ENCODE results near the gene FARP1.

Gene FARP1, protein sequence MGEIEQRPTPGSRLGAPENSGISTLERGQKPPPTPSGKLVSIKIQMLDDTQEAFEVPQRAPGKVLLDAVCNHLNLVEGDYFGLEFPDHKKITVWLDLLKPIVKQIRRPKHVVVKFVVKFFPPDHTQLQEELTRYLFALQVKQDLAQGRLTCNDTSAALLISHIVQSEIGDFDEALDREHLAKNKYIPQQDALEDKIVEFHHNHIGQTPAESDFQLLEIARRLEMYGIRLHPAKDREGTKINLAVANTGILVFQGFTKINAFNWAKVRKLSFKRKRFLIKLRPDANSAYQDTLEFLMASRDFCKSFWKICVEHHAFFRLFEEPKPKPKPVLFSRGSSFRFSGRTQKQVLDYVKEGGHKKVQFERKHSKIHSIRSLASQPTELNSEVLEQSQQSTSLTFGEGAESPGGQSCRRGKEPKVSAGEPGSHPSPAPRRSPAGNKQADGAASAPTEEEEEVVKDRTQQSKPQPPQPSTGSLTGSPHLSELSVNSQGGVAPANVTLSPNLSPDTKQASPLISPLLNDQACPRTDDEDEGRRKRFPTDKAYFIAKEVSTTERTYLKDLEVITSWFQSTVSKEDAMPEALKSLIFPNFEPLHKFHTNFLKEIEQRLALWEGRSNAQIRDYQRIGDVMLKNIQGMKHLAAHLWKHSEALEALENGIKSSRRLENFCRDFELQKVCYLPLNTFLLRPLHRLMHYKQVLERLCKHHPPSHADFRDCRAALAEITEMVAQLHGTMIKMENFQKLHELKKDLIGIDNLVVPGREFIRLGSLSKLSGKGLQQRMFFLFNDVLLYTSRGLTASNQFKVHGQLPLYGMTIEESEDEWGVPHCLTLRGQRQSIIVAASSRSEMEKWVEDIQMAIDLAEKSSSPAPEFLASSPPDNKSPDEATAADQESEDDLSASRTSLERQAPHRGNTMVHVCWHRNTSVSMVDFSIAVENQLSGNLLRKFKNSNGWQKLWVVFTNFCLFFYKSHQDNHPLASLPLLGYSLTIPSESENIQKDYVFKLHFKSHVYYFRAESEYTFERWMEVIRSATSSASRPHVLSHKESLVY

DNA sequence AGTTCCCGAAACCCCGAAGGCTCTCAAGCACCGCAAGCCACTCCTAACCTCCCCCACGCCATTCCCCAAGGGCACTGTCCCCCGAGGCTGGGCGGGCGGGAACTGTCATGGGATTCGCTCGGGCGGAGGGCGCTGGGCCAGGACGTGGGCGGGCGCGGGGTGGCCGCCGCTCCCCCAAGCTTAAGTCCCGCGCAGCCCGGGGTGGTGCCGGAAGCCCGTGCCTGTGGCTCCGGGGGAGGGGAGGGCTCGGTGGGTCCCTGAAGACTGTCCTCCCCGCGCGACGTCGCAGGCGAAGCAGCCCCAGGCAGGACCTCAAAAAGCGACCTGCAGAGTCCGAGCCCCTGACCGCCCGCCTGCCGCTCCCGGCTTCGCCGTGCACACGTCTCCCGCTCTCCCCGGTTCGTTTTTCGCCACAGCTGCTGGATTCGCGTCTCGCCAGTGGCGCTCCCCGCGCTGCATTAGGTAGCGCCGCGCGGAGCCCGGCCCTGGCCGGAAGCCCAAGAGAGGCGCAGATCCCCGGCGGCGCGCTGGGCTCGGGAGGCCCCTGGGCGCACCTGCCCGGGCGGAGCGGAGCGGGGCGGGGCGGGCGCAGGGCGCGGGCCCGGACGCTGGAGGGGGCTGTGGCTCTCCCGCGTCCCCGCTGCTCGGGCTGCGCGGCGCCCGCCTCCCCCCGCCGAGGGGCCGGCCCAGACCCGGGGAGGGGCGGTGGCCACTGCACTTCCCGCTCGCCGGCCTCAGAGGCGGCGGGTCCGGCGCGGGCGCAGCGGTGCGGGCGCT is at the start of gene FARP1:
Gene FARP1, plus strand, starts transcription at position 715 of the 777 bp plus-strand sequence. CDS start 70,149 bp downstream, outside the sequence.
- TF ChIP-seq, protein P1, sequence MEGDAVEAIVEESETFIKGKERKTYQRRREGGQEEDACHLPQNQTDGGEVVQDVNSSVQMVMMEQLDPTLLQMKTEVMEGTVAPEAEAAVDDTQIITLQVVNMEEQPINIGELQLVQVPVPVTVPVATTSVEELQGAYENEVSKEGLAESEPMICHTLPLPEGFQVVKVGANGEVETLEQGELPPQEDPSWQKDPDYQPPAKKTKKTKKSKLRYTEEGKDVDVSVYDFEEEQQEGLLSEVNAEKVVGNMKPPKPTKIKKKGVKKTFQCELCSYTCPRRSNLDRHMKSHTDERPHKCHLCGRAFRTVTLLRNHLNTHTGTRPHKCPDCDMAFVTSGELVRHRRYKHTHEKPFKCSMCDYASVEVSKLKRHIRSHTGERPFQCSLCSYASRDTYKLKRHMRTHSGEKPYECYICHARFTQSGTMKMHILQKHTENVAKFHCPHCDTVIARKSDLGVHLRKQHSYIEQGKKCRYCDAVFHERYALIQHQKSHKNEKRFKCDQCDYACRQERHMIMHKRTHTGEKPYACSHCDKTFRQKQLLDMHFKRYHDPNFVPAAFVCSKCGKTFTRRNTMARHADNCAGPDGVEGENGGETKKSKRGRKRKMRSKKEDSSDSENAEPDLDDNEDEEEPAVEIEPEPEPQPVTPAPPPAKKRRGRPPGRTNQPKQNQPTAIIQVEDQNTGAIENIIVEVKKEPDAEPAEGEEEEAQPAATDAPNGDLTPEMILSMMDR (conservative IDR thresholded peaks at IDR 0.05; ENCODE audit: low read depth, low read length), result peak; percentile 15
- DNase-seq (ENCODE audit: low read depth), result no peak
- H3K4me3 ChIP-seq (ENCODE audit: low read length), result peak within 1 kb of the TSS; percentile 66

DNA sequence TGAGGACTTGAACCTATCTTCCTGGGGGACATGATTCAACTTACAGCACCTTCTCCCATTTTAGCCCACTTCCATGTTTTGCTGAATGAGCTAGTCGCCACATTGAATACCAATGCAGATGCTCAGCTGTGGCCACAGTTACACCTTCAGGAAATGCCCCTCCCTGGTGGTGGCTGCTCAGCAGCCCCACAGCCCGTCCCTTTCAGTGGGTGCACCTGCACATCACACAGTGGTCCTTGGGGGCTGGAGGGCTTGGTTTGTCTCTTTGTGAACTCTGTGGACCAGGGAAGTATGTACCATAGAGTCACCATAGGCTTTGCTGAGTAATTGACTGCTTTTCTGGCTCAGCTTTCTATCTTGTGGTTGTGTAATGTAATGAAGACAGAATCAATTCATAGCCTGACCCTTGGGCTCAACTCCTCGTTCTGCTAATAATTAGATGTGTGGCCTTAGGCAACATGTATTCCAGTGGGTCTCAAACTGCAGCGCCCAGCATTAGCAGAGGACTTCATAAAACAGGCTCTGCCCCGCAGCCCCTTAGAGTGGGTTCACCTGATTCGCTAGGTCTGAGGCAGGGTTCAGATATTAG is 48.1 kb upstream of the FARP1 start:
- DNase-seq (ENCODE audit: low read depth), result no peak
- TF ChIP-seq, protein P1 (conservative IDR thresholded peaks at IDR 0.05; ENCODE audit: low read depth, low read length), result no peak
- H3K4me3 ChIP-seq (ENCODE audit: low read length), result no peak overlapping the region

DNA sequence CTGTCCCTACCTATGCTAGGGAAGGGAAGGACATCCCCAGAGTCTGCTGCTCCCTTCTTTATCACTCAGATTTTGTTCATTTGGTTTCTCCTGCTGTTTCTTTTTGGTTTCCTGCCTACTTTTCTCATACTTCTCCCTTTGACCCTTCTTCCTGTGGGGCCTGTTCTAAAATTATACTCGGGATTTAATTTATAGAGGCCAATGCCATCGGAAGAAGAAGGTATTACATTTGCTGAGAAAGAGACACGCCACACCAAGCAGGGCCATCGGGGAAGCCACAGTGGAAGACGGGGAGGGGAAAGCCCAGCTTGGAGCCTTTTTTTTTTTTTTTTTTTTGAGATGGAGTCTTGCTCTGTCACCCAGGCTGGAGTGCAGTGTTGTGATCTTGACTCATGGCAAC is 46.8 kb upstream of the FARP1 start:
- no peak overlapping the region for H3K4me3 ChIP-seq (ENCODE audit: low read length)
- TF ChIP-seq, protein P1 (conservative IDR thresholded peaks at IDR 0.05; ENCODE audit: low read depth, low read length), result no peak
- no peak for DNase-seq (ENCODE audit: low read depth)

DNA sequence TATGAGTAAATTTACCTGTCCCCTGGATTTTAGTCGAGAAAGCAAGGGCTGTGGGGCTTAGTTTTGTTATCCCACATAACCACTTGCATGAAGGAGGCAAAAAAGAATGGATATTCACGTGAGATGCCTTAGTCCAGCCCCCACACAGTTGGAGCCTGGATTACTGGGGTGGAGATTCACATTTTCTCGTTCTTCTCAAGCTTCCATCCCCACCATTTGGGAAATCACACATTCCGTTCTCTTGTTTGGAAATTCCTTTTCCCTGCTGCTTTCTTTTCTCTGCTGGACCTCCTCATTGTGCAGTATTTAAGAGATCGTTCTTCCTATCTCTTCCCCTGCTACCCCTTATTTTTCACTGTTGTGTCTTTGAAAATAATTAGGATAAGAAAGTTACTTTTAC is 45.1 kb upstream of the FARP1 start:
- TF ChIP-seq, protein P1 (conservative IDR thresholded peaks at IDR 0.05; ENCODE audit: low read depth, low read length), result no peak
- DNase-seq (ENCODE audit: low read depth), result no peak
- H3K4me3 ChIP-seq (ENCODE audit: low read length), result no peak overlapping the region

DNA sequence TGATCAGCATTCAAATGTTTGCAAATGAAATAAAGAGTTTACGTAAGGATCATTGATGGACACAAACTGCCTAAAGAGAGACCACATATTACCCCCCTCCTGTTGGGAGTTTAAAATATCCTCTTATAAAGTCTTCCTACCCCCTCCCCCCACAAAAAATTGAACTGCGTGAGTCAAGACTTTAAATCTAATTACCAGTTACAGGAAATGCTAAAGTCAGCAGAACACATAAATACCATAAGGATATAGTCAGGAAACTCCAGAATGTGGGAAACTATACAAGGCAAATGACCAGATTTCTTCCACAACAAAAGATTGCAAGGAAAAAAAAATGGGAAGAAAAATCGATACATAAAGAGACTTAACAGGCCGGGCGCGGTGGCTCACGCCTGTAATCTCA is 44.4 kb upstream of the FARP1 start:
- DNase-seq (ENCODE audit: low read depth), result peak; percentile 16
- H3K4me3 ChIP-seq (ENCODE audit: low read length), result no peak overlapping the region
- TF ChIP-seq, protein P1 (conservative IDR thresholded peaks at IDR 0.05; ENCODE audit: low read depth, low read length), result no peak

DNA sequence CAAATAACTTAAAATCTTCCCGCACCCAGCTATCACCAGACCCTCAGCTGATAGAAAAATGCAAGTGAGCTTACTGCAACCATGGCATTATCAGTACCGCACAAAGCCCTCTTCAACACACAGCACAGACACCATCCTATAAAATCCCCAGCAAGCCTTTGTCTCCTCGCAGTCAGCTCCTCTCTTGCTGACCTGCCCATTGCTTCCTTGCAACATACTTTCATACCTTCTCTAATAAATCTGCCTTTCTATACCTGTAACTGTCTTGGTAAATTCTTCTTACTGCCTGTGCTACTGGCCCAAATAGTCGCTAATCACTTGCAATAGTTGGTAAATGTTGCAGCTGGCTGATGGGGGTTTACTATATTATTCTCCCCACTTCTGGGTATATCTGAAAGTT is 43.3 kb upstream of the FARP1 start:
- TF ChIP-seq, protein P1 (conservative IDR thresholded peaks at IDR 0.05; ENCODE audit: low read depth, low read length), result no peak
- no peak overlapping the region for H3K4me3 ChIP-seq (ENCODE audit: low read length)
- DNase-seq (ENCODE audit: low read depth), result no peak

All from retinal pigment epithelial cell (primary cell).